Stimulated activated CD4-positive, alpha-beta T cell treated with anti-CD3 and anti-CD28 coated beads, Interleukin-12 subunit alpha, Interleukin-12 subunit beta, amount 100 ng/mL, for 4 hours (primary cell): Measurements from ENCODE around the gene SLC38A10.

Experiments
- DNase-seq: peaks from one replicate; pipeline ENCODE4 v3.0.0-alpha.2; 2020

SLC38A10 gene

DNA sequence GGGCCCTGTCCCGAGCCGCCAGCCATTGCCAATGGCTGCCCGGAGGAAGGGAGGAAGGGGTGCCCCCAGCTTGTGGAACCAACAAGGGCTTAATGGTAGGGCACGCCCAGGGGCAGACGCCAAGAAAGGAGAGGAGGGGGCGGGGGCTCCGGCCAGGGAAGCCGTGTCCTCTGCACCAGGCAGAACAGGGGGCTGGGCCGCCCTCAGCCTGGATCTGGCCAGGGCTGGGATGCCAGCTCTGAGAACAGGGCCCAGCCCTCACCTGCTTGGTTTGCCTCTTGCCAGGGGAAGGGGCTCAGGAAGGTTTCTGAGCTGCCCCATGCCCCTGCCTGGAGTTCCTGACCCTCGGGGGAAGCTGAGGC, 35.8 kb upstream of the SLC38A10 start:
- DNase-seq: no peak

- no peak for DNase-seq
Measured at GRCh38 chr17:81329927-81330883, 35.1 kb upstream of the SLC38A10 start.

DNA sequence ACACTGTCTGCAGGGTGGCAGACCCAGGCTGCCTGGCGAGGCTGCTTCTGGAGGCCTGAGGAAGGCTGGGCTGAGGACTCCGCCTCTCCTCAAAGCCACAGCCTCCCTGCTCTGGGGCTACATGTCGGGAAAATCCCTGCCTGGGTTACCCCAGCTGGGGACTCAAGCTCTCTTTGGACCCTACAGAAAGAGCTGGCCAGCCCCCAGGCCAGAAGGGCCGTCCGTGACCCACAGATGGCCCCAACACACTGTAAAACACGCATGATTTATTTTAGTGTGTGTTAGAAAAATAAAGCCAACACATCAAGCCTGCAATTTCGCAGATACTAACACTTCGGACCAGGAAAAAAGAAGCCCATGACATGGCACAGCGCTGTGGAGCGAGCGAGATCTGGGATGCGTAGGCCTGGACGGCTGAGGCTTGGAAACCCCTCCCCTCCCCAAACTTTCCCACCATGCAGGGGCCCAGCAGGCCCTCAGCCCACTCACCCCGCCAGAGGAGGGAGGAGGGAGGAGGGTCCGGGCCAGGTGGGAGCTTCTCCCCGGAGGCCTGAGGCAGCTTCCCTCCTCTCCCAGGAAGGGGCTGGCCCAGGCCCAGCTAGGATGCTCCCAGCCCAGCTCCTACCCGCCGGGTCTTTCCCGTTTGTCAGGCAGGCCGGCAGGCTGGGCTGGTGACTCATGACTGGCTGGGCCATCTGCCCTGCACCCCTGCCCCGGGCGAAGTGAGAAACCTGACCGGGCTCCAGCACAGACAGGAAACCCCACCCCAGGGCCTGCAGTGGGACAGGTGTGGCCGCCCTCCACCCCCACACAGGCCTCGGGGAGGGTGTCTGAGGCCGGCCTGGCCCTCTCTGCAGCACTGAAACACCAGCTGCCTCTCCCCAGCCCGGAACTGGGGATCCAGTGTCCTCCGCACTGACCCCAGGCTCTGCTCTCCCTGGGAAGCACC, 34.1 kb upstream of the SLC38A10 start:
- no peak for DNase-seq

DNA sequence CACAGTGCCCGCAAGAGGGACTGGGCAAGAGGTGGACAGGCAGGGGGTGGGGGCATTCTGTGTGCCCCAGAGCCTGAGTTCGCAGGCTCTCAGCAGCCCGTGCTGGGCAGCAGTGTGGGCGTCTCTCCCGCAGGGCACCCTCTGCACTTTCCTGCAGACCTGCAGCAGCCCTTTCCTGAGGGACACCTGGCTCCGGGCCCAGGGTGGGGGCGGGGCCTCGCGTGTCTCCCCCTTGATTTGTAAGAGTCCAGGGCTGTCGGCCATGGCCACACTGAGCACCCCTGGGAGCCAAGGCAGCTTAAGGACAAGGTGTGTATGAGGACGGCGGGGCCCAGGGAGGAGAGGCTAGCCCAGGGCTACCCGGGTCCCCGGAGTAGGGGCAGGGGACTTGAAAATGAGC, 33.4 kb upstream of the SLC38A10 start:
- DNase-seq: no peak

GRCh38 chr17:81325714-81326358, 30.7 kb upstream of the SLC38A10 start:
- DNase-seq: no peak

DNA sequence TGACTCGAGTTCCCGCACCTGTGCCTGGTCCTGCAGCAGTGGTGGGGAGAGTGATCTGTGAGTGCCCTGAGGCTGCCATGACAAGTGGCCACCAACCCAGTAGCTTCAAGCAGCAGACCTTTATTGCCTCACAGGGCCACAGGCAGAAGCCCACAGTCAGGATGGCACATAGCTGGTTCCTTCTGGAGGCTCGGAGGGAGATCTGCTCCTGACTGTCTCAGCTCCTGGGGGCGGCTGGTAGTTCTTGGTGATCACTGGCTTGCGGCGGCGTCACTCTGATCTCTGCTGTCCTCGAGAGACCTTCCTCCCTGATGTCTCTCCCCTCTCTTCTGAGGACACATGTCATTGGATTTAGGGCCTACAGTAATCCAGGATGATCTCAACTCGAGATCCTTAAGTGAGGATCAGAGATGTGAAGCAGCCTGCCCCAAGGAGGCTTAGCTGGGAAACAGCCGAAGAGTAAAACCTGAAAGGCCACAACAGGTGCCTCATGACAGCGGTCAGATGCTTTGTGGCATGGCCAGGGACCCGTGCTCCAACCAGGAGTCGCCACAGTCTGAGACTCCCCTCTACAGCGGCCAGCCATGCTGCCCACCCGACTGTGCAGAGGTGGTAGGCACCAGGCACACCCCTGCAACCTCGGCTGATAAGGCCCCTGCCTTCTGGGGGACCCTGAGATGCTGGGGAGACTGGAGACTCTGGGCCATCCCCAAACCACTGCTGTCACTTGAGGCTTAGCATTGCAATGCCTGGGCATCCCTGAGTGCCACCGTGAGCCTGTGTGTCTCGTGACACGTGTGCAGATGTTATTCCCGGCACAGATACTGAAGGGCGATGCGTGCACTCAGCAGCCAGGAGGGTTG, 30.0 kb upstream of the SLC38A10 start:
- no peak for DNase-seq

- no peak for DNase-seq
Measured at GRCh38 chr17:81324177-81324850, 29.2 kb upstream of the SLC38A10 start.

- DNase-seq: no peak
Measured at GRCh38 chr17:81323411-81323868, 28.3 kb upstream of the SLC38A10 start.

GRCh38 chr17:81323083-81323369, 27.9 kb upstream of the SLC38A10 start:
- no peak for DNase-seq

GRCh38 chr17:81322271-81323082, 27.4 kb upstream of the SLC38A10 start:
- peak; percentile 19 for DNase-seq

GRCh38 chr17:81317961-81318605, 23.0 kb upstream of the SLC38A10 start:
- DNase-seq: no peak

DNA sequence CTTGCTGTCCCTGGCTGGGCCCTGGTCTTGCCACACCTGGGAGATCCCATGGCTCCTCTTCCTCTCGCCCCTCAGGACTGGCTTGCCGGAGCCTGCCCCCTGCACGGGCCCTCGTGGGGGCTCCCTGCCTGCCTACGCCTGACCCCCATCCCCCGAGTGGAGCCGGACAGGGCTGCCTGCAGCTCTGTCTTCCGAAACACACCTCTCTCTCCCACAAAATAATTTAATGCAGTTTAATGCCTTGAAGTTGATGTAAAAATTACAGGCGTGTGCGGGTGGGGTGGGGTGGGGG, 22.4 kb upstream of the SLC38A10 start:
- no peak for DNase-seq

- no peak for DNase-seq
Measured at GRCh38 chr17:81315885-81316391, 20.8 kb upstream of the SLC38A10 start.

- DNase-seq: no peak
Measured at GRCh38 chr17:81315129-81315884, 20.2 kb upstream of the SLC38A10 start.

GRCh38 chr17:81314398-81315081, 19.4 kb upstream of the SLC38A10 start:
- no peak for DNase-seq

GRCh38 chr17:81313776-81314397, 18.8 kb upstream of the SLC38A10 start:
- no peak for DNase-seq

GRCh38 chr17:81312624-81313325, 17.7 kb upstream of the SLC38A10 start:
- no peak for DNase-seq

- no peak for DNase-seq
Measured at GRCh38 chr17:81311946-81312345, 16.8 kb upstream of the SLC38A10 start.
